OCI-LY7 (cell line): ENCODE measurements around the gene FGGY. TPM values are rescaled to one million over a fixed set of nuclear protein-coding genes. Genes with fewer than 3 reads are reported as not detected.

Experiments used
- BruUV-seq: library from RNA; stranded (reverse); fragments of 400-500 nt; replicated peaks from 2 replicates; lab custom pipeline; 2021; lab: Mats Ljungman, UMichigan
- CTCF ChIA-PET: fragments of 300-600 bp; sonication (Branson Sonifier 250); formaldehyde crosslinking; loops from one replicate; lab custom pipeline; 2022; ENCODE audit warnings: antibody characterized with exemption; ENCODE audit not compliant: unreplicated experiment; lab: Charles Lee
- POLR2A ChIA-PET: fragments of 300-600 bp; sonication (Branson Sonifier 250); formaldehyde crosslinking; loops from one replicate; lab custom pipeline; 2022; ENCODE audit warnings: antibody characterized with exemption; lab: Charles Lee
- DNase-seq: peaks from one replicate; pipeline ENCODE4 v3.0.0-alpha.2; 2015; ENCODE audit warnings: low spot score
- H2AFZ ChIP-seq: fragments of 200-600 bp; sonication (generic), shearing (Covaris generic); 2 replicates; pipeline ENCODE4 v1.6.1; 2014; ENCODE audit warnings: mild to moderate bottlenecking, antibody characterized with exemption, low read length, moderate library complexity
- H3K27ac ChIP-seq: fragments of 200-600 bp; sonication (generic); 2 replicates; pipeline ENCODE4 v1.5.1; 2014; ENCODE audit warnings: mixed run types, low read depth, mild to moderate bottlenecking, moderate library complexity, low read length, inconsistent platforms; ENCODE audit not compliant: poor library complexity, severe bottlenecking
- H3K36me3 ChIP-seq: fragments of 200-600 bp; sonication (generic); 2 replicates; pipeline ENCODE4 v1.6.1; 2014; ENCODE audit warnings: mild to moderate bottlenecking, antibody characterized with exemption, low read length, moderate library complexity, mixed read lengths; ENCODE audit not compliant: insufficient read depth
- H3K4me1 ChIP-seq: fragments of 200-600 bp; sonication (generic); 2 replicates; pipeline ENCODE4 v1.5.1; 2014; ENCODE audit warnings: mild to moderate bottlenecking, low read length; ENCODE audit not compliant: insufficient read depth, poor library complexity, severe bottlenecking
- H3K4me2 ChIP-seq: fragments of 200-600 bp; sonication (generic); 2 replicates; pipeline ENCODE4 v1.6.1; 2014; ENCODE audit warnings: mild to moderate bottlenecking, low read length
- H3K4me3 ChIP-seq: fragments of 200-600 bp; sonication (generic); 2 replicates; pipeline ENCODE4 v1.5.1; 2014; ENCODE audit warnings: mild to moderate bottlenecking, low read depth, low read length; ENCODE audit not compliant: poor library complexity, severe bottlenecking
- H3K79me2 ChIP-seq: fragments of 200-600 bp; sonication (generic); 2 replicates; pipeline ENCODE4 v1.6.1; 2016; ENCODE audit warnings: low read depth, mild to moderate bottlenecking, low read length, moderate library complexity, mixed read lengths; ENCODE audit not compliant: insufficient read depth
- H3K9me2 ChIP-seq: fragments of 200-600 bp; sonication (generic); 2 replicates; pipeline ENCODE4 v1.6.1; 2016; ENCODE audit warnings: mild to moderate bottlenecking, low read length, mixed read lengths; ENCODE audit not compliant: insufficient read depth
- H3K9me3 ChIP-seq: fragments of 200-600 bp; sonication (generic); 2 replicates; pipeline ENCODE4 v1.6.1; 2014; ENCODE audit warnings: mild to moderate bottlenecking, mixed run types, low read length, mixed read lengths
- H4K20me1 ChIP-seq: fragments of 200-600 bp; sonication (generic); 2 replicates; pipeline ENCODE4 v1.6.1; 2014; ENCODE audit warnings: mild to moderate bottlenecking, antibody characterized with exemption, low read length, moderate library complexity, mixed read lengths; ENCODE audit not compliant: insufficient read depth
- EZH2phosphoT487 ChIP-seq: fragments of 200-600 bp; sonication (generic); IDR thresholded peaks from 2 replicates; pipeline ENCODE4 v1.6.1; 2018; ENCODE audit warnings: low read depth, borderline replicate concordance, mild to moderate bottlenecking, mixed run types, antibody characterized with exemption, low read length, moderate library complexity, mixed read lengths
- intact Hi-C: fragments of 100-400 bp; cut with micrococcal nuclease; formaldehyde crosslinking; loops from one replicate; pipeline ENCODE4 v1.10.0; 2022; ENCODE audit not compliant: unreplicated experiment
- total RNA-seq, 2 experiments: library from RNA; depleted of rRNA in 1 of 2; stranded (reverse); fragments of >200 nt in 1 of 2; shearing (Covaris generic) in 1 of 2; gene quantifications; 2 replicates each; pipeline ENCODE4 v1.2.3, GENCODE V29; 2014 to 2022
- TF ChIP-seq, protein P1 (sequence below): fragments of 200-600 bp; sonication (generic); conservative IDR thresholded peaks from 2 replicates; pipeline ENCODE4 v1.5.1; 2014; ENCODE audit warnings: mild to moderate bottlenecking, antibody characterized with exemption, low read length, moderate library complexity, mixed read lengths

Gene FGGY
- total RNA-seq, 2 experiments from 2014 or later, result 0.63 to 4.5 TPM

DNA sequence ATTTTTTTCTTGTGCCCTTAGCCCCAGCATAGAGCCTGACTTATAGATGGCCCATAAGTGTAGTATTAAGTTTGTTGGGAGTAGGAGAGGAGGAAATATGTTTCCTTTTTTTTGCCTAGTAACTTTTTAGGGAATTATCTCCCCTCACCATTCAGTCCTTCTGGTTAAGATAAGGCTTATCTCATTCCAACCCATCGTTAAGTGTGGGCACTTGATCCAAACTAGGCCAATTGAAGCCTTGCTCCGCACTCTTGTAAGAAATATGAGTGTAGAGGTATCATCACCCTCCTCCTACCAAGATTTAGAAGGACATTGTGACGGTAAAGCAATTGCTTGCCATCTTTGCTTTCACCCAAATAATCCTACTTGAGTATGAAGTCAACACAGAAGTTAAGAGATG lies 8.8 kb upstream of the FGGY start:
- CTCF ChIA-PET, result no interaction called here
- Histone ChIP-seq H3K36me3 (no peaks in the 10 kb centered on the region), H3K9me2 (no peaks in the 10 kb centered on the region), H3K27ac (no peak overlapping the region), H3K4me1 (no peaks in the 10 kb centered on the region), H2AFZ (no peak overlapping the region), H4K20me1 (no peaks in the 10 kb centered on the region), H3K9me3 (no peaks in the 10 kb centered on the region), H3K4me3 (no peak overlapping the region), H3K4me2 (no peak overlapping the region), H3K79me2 (no peaks in the 10 kb centered on the region)
- TF ChIP-seq EZH2phosphoT487, result no peak
- TF ChIP-seq, protein P1, sequence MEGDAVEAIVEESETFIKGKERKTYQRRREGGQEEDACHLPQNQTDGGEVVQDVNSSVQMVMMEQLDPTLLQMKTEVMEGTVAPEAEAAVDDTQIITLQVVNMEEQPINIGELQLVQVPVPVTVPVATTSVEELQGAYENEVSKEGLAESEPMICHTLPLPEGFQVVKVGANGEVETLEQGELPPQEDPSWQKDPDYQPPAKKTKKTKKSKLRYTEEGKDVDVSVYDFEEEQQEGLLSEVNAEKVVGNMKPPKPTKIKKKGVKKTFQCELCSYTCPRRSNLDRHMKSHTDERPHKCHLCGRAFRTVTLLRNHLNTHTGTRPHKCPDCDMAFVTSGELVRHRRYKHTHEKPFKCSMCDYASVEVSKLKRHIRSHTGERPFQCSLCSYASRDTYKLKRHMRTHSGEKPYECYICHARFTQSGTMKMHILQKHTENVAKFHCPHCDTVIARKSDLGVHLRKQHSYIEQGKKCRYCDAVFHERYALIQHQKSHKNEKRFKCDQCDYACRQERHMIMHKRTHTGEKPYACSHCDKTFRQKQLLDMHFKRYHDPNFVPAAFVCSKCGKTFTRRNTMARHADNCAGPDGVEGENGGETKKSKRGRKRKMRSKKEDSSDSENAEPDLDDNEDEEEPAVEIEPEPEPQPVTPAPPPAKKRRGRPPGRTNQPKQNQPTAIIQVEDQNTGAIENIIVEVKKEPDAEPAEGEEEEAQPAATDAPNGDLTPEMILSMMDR, result no peak
- POLR2A ChIA-PET, result no interaction called here
- no TSS peak for BruUV-seq
- no peak for DNase-seq
- intact Hi-C loops, result no loop called here

- Histone ChIP-seq H3K36me3 (no peaks in the 10 kb centered on the region), H3K79me2 (no peaks in the 10 kb centered on the region), H3K4me3 (no peak overlapping the region), H3K9me2 (no peaks in the 10 kb centered on the region), H3K27ac (no peak overlapping the region), H3K4me1 (no peaks in the 10 kb centered on the region), H3K4me2 (no peak overlapping the region), H4K20me1 (no peaks in the 10 kb centered on the region), H2AFZ (no peak overlapping the region), H3K9me3 (no peaks in the 10 kb centered on the region)
- no peak for TF ChIP-seq EZH2phosphoT487
- TF ChIP-seq, protein P1, result no peak
- POLR2A ChIA-PET, result no interaction called here
- CTCF ChIA-PET, result no interaction called here
- BruUV-seq, result no TSS peak
- intact Hi-C loops, result no loop called here
- DNase-seq, result no peak
These were observed 7.3 kb upstream of the FGGY start for GRCh38 chr1:59289570-59289969.

- POLR2A ChIA-PET, result no interaction called here
- Histone ChIP-seq H3K9me3 (no peaks in the 10 kb centered on the region), H3K9me2 (no peaks in the 10 kb centered on the region), H4K20me1 (no peaks in the 10 kb centered on the region), H3K4me3 (no peak overlapping the region), H3K27ac (no peak overlapping the region), H3K79me2 (no peaks in the 10 kb centered on the region), H3K36me3 (no peaks in the 10 kb centered on the region), H3K4me1 (no peaks in the 10 kb centered on the region), H3K4me2 (no peak overlapping the region), H2AFZ (no peak overlapping the region)
- CTCF ChIA-PET, result no interaction called here
- peak; percentile 29 for DNase-seq
- no TSS peak for BruUV-seq
- intact Hi-C loops, result loop anchor here (10.0 kb wide), 1 partner anchor 506 kb away; the partner anchor contains the start of gene JUN
- TF ChIP-seq, protein P1, result peak; percentile 59
- TF ChIP-seq EZH2phosphoT487, result no peak
These were observed 6.5 kb upstream of the FGGY start for GRCh38 chr1:59290193-59290949.
